CD14-positive monocyte (primary cell): ENCODE measurements around the gene RAET1E. TPM values are rescaled to one million over a fixed set of nuclear protein-coding genes. Genes with fewer than 3 reads are reported as not detected.
"Not testable (repeated sequence)": the region's sequence is repeated elsewhere in the genome, so short reads cannot be mapped to it uniquely, and the experiment has no call there.

Source experiments
- DNase-seq, 3 donors: peaks; one replicate each; pipeline ENCODE4 v3.0.0-alpha.2; 2011 to 2022
- H2AFZ ChIP-seq: 2 replicates; pipeline ENCODE4 v1.6.0; 2012; ENCODE audit warnings: mild to moderate bottlenecking, low read depth, low read length, inconsistent platforms; ENCODE audit not compliant: insufficient read depth, poor library complexity, severe bottlenecking
- H3K27ac ChIP-seq, 2 donors: 1 replicate in 1 of 2; 2 replicates in 1 of 2; pipeline ENCODE4 v1.5.1; 2012 to 2013; ENCODE audit warnings: low read length in 2 of 2, control low read depth in 1 of 2, inconsistent platforms in 1 of 2, low read depth in 1 of 2, mild to moderate bottlenecking in 1 of 2
- H3K27me3 ChIP-seq, 2 donors: one replicate each; pipeline versions ENCODE4 v1.6.0 to v1.6.1; 2011 to 2013; ENCODE audit warnings: low read length in 2 of 2; ENCODE audit not compliant: control insufficient read depth in 2 of 2, insufficient read depth in 2 of 2
- H3K36me3 ChIP-seq, 2 donors: replicated peaks in 1 of 2; 1 replicate in 1 of 2; 2 replicates in 1 of 2; pipeline versions ENCODE4 v1.5.1 to v1.6.1; 2012 to 2013; ENCODE audit warnings: low read length in 2 of 2, control low read depth in 1 of 2, inconsistent platforms in 1 of 2, mild to moderate bottlenecking in 1 of 2; ENCODE audit not compliant: insufficient read depth in 2 of 2, control insufficient read depth in 1 of 2
- H3K4me1 ChIP-seq, 2 donors: 1 replicate in 1 of 2; 2 replicates in 1 of 2; pipeline versions ENCODE4 v1.5.1 to v1.6.1; 2012 to 2013; ENCODE audit warnings: low read length in 2 of 2, control low read depth in 1 of 2, inconsistent platforms in 1 of 2, mild to moderate bottlenecking in 1 of 2, moderate library complexity in 1 of 2; ENCODE audit not compliant: insufficient read depth in 2 of 2, control insufficient read depth in 1 of 2
- H3K4me2 ChIP-seq: replicated peaks from 2 replicates; pipeline ENCODE3; 2012; ENCODE audit warnings: low read length, moderate library complexity, mild to moderate bottlenecking; ENCODE audit not compliant: poor library complexity, severe bottlenecking; ENCODE audit errors: extremely low read depth
- H3K4me3 ChIP-seq, 3 experiments: fragments of 200-600 bp in 1 of 3; sonication (generic) in 1 of 3; replicated peaks in 1 of 3; 1 replicate in 2 of 3; 2 replicates in 1 of 3; pipeline ENCODE4 v1.5.1; 2011 to 2013; ENCODE audit warnings: low read length in 3 of 3, mild to moderate bottlenecking in 3 of 3, control low read depth in 2 of 3, low read depth in 2 of 3, inconsistent platforms in 1 of 3, moderate library complexity in 1 of 3
- H3K79me2 ChIP-seq: 2 replicates; pipeline ENCODE4 v1.6.0; 2012; ENCODE audit warnings: mild to moderate bottlenecking, control low read depth, inconsistent platforms, low read length, moderate library complexity; ENCODE audit not compliant: insufficient read depth
- H3K9ac ChIP-seq: 2 replicates; pipeline ENCODE4 v1.6.0; 2017; ENCODE audit warnings: low read length, mild to moderate bottlenecking; ENCODE audit not compliant: insufficient read depth, poor library complexity, severe bottlenecking
- H3K9me3 ChIP-seq, 2 donors: replicated peaks in 1 of 2; 1 replicate in 1 of 2; 2 replicates in 1 of 2; pipeline versions ENCODE4 v1.5.1 to v1.6.1; 2012 to 2013; ENCODE audit warnings: low read length in 2 of 2, control low read depth in 1 of 2; ENCODE audit not compliant: control insufficient read depth in 1 of 2, insufficient read depth in 1 of 2
- H4K20me1 ChIP-seq: 2 replicates; pipeline ENCODE4 v1.6.0; 2012; ENCODE audit warnings: mild to moderate bottlenecking, low read length, control low read depth, moderate library complexity; ENCODE audit not compliant: insufficient read depth
- H3K27ac Mint-ChIP-seq, 7 donors: one replicate each; pipeline ENCODE4 v1.8.0; 2020; ENCODE audit warnings: mild to moderate bottlenecking in 7 of 7, mixed read lengths in 7 of 7, moderate library complexity in 6 of 7, inconsistent platforms in 2 of 7
- H3K27me3 Mint-ChIP-seq, 3 donors: one replicate each; pipeline ENCODE4 v1.8.0; 2021 to 2022; ENCODE audit warnings: low read depth in 3 of 3, mild to moderate bottlenecking in 3 of 3, mixed read lengths in 3 of 3, moderate library complexity in 3 of 3, inconsistent platforms in 1 of 3
- H3K36me3 Mint-ChIP-seq, 2 donors: one replicate each; pipeline ENCODE4 v1.8.0; 2020; ENCODE audit warnings: mixed read lengths in 2 of 2, inconsistent platforms in 1 of 2, mild to moderate bottlenecking in 1 of 2
- H3K4me1 Mint-ChIP-seq: one replicate; pipeline ENCODE4 v1.8.0; 2020; ENCODE audit warnings: mild to moderate bottlenecking, mixed read lengths
- H3K4me3 Mint-ChIP-seq, 2 donors: one replicate each; pipeline ENCODE4 v1.8.0; 2020; ENCODE audit warnings: mild to moderate bottlenecking in 2 of 2, mixed read lengths in 2 of 2, moderate library complexity in 1 of 2
- H3K9me3 Mint-ChIP-seq, 7 donors: one replicate each; pipeline ENCODE4 v1.8.0; 2020 to 2022; ENCODE audit warnings: mixed read lengths in 7 of 7, mild to moderate bottlenecking in 6 of 7, moderate library complexity in 6 of 7, inconsistent platforms in 2 of 7
- CTCF ChIP-seq: fragments of 200-600 bp; IDR thresholded peaks from one replicate; pipeline ENCODE4 v1.8.0; 2022; ENCODE audit warnings: antibody characterized with exemption, mild to moderate bottlenecking
- WGBS: methylation state at CpG from one replicate; pipeline ENCODE4 v1.1.5; 2013; ENCODE audit warnings: missing lambda C conversion rate; ENCODE audit not compliant: insufficient coverage; 5-methylcytosine and 5-hydroxymethylcytosine counted together
- intact Hi-C, 2 donors: fragments of 100-400 bp; cut with micrococcal nuclease; formaldehyde crosslinking; loops; one replicate each; pipeline versions ENCODE4 v1.15.0 to v1.15.1; 2023
- polyA plus RNA-seq, 3 donors: library from polyadenylated mRNA; depleted of rRNA in 1 of 3; unstranded in 2 of 3; stranded (reverse) in 1 of 3; fragments of 300-500 nt in 2 of 3; fragments of >200 nt in 1 of 3; fragmentation: Illumina TruSeq in 2 of 3; gene quantifications; 1 replicate in 2 of 3; 2 replicates in 1 of 3; pipeline ENCODE4 v1.2.3, GENCODE V29; 2012 to 2021

RAET1E gene
- polyA plus RNA-seq, 3 donors = not detected

- peak overlapping the region in 3 of 7 donors; percentile 40 to 59 (median 40) for H3K27ac Mint-ChIP-seq
- H3K36me3 Mint-ChIP-seq = peaks cover 8 to 15% of the 10 kb centered on the region in 2 donors
- Histone ChIP-seq H3K27ac (no peak overlapping the region), H3K9me3 (peaks cover 0 to 4% of the 10 kb centered on the region in 2 donors), H2AFZ (peak overlapping the region; percentile 66), H3K27me3 (peaks cover 25 to 61% of the 10 kb centered on the region in 2 donors), H3K79me2 (no peaks in the 10 kb centered on the region), H3K36me3 (no peaks in the 10 kb centered on the region), H3K4me3 (peak overlapping the region; percentile 8 to 73 (median 23)), H3K4me2 (peak overlapping the region; percentile 75), H4K20me1 (no peaks in the 10 kb centered on the region), H3K9ac (no peak overlapping the region), H3K4me1 (peaks cover 28 to 29% of the 10 kb centered on the region in 2 donors)
- WGBS = 14% methylated on average over 16 of the region's 33 CpGs
- intact Hi-C loops = loop anchor here in 1 of 2 donors (5.0 to 10.0 kb wide), 2 partner anchors 86 to 199 kb away; no protein-coding TSS in a partner anchor
- no peak for DNase-seq
- H3K9me3 Mint-ChIP-seq = peaks cover 0 to 26% (median 16%) of the 10 kb centered on the region in 7 donors
- peaks cover 31% of the 10 kb centered on the region for H3K4me1 Mint-ChIP-seq
- peaks cover 69 to 82% (median 74%) of the 10 kb centered on the region in 3 donors for H3K27me3 Mint-ChIP-seq
- no peak for TF ChIP-seq CTCF
- H3K4me3 Mint-ChIP-seq = peak overlapping the region; percentile 78 to 94
These were observed 25.5 kb upstream of the RAET1E start for GRCh38 chr6:149923327-149923986.

GRCh38 chr6:149922642-149923326 is 24.9 kb upstream of the RAET1E start, which contains the start of gene RAET1G:
Gene RAET1G, minus strand, starts transcription at chr6:149923121. Its CDS starts 111 bp downstream, at chr6:149923010.
- Histone ChIP-seq H2AFZ (peak within 1 kb of the TSS; percentile 66), H4K20me1 (no peaks in the 10 kb centered on the region), H3K36me3 (no peaks in the 10 kb centered on the region), H3K4me3 (peak within 1 kb of the TSS; percentile 8 to 73 (median 23)), H3K9ac (peak within 1 kb of the TSS; percentile 27), H3K9me3 (peaks cover 0 to 4% of the 10 kb centered on the region in 2 donors), H3K4me1 (peaks cover 28 to 29% of the 10 kb centered on the region in 2 donors), H3K79me2 (no peaks in the 10 kb centered on the region), H3K27ac (no peak within 1 kb of the TSS), H3K27me3 (peaks cover 25 to 60% of the 10 kb centered on the region in 2 donors), H3K4me2 (peak within 1 kb of the TSS; percentile 75)
- Mint-ChIP-seq H3K27ac (peak within 1 kb of the TSS in 4 of 7 donors; percentile 18 to 59 (median 40)), H3K27me3 (peaks cover 63 to 75% (median 70%) of the 10 kb centered on the region in 3 donors), H3K4me3 (peak within 1 kb of the TSS; percentile 78 to 96), H3K4me1 (peaks cover 31% of the 10 kb centered on the region), H3K36me3 (peaks cover 8 to 15% of the 10 kb centered on the region in 2 donors), H3K9me3 (peaks cover 0 to 26% (median 16%) of the 10 kb centered on the region in 7 donors)
- peak; percentile 75 to 82 (median 76) for DNase-seq
- TF ChIP-seq CTCF = no peak
- under 1% methylated on average over 36 of the region's 40 CpGs for WGBS
- intact Hi-C loops = loop anchor here in 1 of 2 donors (5.0 to 10.0 kb wide), 2 partner anchors 85 to 198 kb away; no protein-coding TSS in a partner anchor

DNA sequence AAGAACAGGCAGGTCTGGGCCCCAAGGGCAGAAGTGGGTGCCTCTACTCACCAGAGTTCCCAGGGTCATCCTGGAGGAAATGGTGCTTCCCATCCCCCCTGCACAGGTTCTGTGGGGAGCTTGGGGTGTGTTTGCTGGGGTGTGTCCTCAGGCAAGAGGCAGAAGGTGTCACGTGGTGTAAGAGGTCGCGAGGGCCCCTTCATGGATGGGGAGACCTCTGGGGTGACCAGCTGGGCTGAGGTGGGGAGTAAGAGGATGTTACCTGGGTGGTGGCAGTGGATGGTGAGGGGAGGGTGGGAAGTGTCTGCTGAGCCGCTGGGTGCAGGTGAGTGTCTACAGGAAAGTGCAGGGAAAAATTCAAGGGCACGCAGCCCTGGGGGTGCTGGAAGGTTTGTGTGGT is 24.2 kb upstream of the RAET1E start:
- not testable (repeated sequence) for H3K79me2 ChIP-seq, H3K36me3 ChIP-seq, H3K27ac ChIP-seq, H3K4me2 ChIP-seq, H2AFZ ChIP-seq, H3K4me3 ChIP-seq, DNase-seq, H3K9ac ChIP-seq, H4K20me1 ChIP-seq, H3K9me3 ChIP-seq
- WGBS = 71% methylated on average over 5 of the region's 5 CpGs
- Mint-ChIP-seq H3K4me3 (peak overlapping the region in 1 of 2 donors; percentile 94), H3K4me1 (peaks cover 31% of the 10 kb centered on the region), H3K27me3 (peaks cover 60 to 69% (median 66%) of the 10 kb centered on the region in 3 donors), H3K9me3 (peaks cover 0 to 23% (median 16%) of the 10 kb centered on the region in 7 donors), H3K27ac (peak overlapping the region in 1 of 7 donors; percentile 18), H3K36me3 (peaks cover 8 to 15% of the 10 kb centered on the region in 2 donors)
- Histone ChIP-seq H3K4me1 (peaks cover 28 to 29% of the 10 kb centered on the region in 2 donors), H3K27me3 (peaks cover 25 to 60% of the 10 kb centered on the region in 2 donors)
- intact Hi-C loops = loop anchor here in 1 of 2 donors (5.0 to 10.0 kb wide), 2 partner anchors 85 to 197 kb away; no protein-coding TSS in a partner anchor
